ENCODE data around the gene CALCOCO2.

GRCh38 chr17:48804936-48805411 lies 25.9 kb upstream of the CALCOCO2 start:
- TF ChIP-seq FOXM1 (IDR thresholded peaks at IDR 0.05; ENCODE audit: low read depth, low read length) (no peak), ZNF24 (IDR thresholded peaks at IDR 0.05) (no peak), POLR2AphosphoS5 (IDR thresholded peaks at IDR 0.05; ENCODE audit: low read length) (no peak), FOXK2 (IDR thresholded peaks at IDR 0.05) (no peak), GABPA (IDR thresholded peaks at IDR 0.05; ENCODE audit: low read depth) (no peak), ZZZ3 (IDR thresholded peaks at IDR 0.05; ENCODE audit: control insufficient read depth, insufficient read length, low read depth) (no peak)
- TF ChIP-seq, protein P1, sequence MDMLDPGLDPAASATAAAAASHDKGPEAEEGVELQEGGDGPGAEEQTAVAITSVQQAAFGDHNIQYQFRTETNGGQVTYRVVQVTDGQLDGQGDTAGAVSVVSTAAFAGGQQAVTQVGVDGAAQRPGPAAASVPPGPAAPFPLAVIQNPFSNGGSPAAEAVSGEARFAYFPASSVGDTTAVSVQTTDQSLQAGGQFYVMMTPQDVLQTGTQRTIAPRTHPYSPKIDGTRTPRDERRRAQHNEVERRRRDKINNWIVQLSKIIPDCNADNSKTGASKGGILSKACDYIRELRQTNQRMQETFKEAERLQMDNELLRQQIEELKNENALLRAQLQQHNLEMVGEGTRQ (IDR thresholded peaks at IDR 0.05; ENCODE audit: borderline replicate concordance, low read depth, low read length), result no peak
